ELF-1 (cell line): ENCODE data around the gene TINCR.
"Not testable (repeated sequence)": the region's sequence is repeated elsewhere in the genome, so short reads cannot be mapped to it uniquely, and the experiment has no call there.

Experiments used
- DNase-seq: peaks from one replicate; pipeline ENCODE4 v3.0.0-alpha.2; 2016; ENCODE audit warnings: low read depth, low spot score

TINCR gene

DNA sequence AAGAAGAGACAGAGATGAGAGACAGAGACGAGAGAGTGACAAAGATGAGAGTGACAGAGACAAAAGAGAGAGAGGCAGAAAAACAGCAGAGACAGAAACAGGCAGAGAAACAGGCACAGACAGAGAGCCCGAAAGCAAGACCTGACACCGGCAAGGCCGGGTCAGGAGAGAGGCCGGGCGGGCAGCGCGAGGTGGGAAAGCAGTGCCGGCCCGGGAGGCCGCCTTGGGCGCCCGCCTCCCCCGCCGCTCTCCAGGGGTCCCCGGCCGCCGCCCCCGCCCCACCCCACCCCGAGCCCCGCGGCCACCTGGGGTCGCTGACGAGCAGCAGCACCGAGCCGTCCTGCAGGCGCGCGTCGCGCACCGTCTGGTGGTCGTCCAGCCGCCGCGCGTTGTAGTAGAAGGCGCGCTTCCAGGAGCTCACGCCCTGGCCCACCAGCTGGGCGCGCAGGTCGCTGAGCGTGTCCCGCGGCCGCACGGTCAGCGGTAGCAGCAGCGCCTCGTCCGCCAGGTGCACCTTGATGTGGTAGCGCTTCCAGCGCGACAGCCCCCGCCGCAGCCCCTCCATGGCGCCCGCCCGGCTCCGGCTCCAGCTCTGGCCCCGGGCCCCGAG lies at the start of gene TINCR:
Gene TINCR (minus strand): TSS at position 594 of the 610 bp plus-strand sequence.
- DNase-seq, result peak; percentile 65

DNA sequence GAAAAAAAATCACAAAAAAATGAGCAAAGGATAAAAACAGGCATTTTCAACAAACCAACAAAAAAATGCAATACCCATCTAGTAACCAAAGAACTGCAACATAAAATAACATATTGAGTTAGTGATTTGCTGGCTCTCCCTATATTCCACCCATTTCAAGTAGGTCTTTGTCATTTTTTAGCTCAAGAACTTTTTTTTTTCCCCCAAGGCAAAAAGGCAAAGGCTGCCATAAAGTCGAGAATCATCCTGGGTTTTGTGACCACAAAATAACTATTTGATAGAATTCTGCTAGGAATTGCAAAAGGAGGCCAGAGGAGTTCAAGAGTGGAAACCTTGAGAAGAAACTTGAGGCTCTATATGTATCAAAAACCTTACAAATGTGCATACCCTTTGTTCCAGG lies 49.3 kb upstream of the TINCR start:
- DNase-seq, result no peak

- no peak for DNase-seq
Measured at GRCh38 chr19:5615756-5616327, 48.1 kb upstream of the TINCR start.

- DNase-seq, result no peak
Measured at GRCh38 chr19:5612891-5613865, 45.4 kb upstream of the TINCR start.

GRCh38 chr19:5609881-5610448 lies 42.2 kb upstream of the TINCR start:
- DNase-seq, result no peak

DNA sequence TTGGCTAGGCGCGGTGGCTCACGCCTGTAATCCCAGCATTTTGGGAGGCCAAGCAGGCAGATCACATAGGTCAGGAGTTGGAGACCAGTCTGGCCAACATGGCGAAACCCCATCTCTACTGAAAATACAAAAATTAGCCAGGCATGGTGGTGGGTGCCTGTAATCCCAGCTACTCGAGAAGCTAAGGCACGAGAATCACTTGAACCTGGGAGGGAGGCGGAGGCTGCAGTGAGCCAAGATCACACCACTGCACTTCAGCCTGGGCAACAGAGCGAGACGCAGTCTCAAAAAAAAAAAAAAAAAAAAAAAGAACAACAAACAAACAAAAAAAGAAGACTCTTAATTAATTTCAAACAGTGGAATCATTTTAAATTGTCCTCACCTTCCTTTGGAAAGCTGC lies 41.0 kb upstream of the TINCR start:
- DNase-seq, result not testable (repeated sequence)

- no peak for DNase-seq
Measured at GRCh38 chr19:5608291-5608690, 40.5 kb upstream of the TINCR start.

GRCh38 chr19:5607318-5608275 lies 39.8 kb upstream of the TINCR start:
- no peak for DNase-seq

DNA sequence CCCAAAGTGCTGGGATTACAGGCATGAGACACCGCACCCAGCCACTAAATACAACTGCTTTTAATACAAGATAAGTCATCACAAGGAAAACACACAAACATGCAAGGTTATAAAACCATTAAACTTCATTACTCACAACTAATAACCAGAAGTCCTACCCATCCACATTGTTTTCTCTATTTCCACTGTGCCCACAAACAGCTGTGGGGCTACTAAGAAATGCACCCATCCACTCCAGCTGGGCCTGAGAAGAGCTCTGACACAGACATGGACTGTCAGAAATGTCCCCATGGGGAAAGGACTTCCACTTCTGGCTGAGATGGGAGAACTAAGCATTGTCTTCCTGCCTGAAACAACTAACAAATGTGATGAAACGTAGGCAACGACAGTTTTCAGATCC lies 37.6 kb upstream of the TINCR start:
- no peak for DNase-seq

- no peak for DNase-seq
Measured at GRCh38 chr19:5603626-5604025, 35.9 kb upstream of the TINCR start.

- DNase-seq, result no peak
Measured at GRCh38 chr19:5600797-5601196, 33.0 kb upstream of the TINCR start.

DNA sequence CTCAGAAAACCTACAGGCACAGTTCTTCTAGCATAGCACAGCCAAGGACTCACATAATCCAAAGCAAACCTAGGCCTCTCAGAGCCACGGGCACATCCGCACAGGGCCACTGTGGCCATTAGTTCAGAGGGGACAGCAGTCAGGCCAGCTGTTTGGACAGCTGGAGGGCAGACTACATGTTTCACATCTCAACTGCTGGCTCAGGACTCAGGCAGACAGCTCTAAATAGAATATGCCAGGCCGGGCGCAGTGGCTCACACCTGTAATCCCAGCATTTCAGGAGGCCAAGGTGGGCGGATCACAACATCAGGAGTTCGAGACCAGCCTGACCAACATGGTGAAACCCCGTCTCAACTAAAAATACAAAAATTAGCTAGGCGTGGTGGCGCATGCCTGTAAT lies 28.0 kb upstream of the TINCR start:
- DNase-seq, result no peak

- no peak for DNase-seq
Measured at GRCh38 chr19:5595129-5595528, 27.4 kb upstream of the TINCR start.

DNA sequence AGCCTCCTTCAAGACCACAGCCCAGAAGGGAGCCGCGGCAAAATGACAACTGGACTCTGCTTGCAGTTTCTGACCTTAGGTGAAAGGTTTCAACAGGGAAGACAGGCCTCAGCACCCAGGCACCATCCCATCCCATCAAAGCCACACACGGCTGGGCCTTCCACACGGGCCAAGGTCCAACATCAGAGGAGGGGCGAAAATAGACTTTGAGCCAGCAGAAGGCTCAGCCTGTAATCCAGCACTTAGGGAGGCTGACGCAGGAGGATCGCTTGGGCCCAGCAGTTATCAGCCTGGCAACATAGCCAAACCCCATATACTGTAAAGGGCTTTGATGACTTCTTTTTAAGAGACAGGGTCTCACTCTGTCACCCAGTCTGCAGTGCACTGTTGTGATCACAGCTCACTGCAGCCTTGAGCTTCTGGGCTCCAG lies 26.8 kb upstream of the TINCR start:
- no peak for DNase-seq

DNA sequence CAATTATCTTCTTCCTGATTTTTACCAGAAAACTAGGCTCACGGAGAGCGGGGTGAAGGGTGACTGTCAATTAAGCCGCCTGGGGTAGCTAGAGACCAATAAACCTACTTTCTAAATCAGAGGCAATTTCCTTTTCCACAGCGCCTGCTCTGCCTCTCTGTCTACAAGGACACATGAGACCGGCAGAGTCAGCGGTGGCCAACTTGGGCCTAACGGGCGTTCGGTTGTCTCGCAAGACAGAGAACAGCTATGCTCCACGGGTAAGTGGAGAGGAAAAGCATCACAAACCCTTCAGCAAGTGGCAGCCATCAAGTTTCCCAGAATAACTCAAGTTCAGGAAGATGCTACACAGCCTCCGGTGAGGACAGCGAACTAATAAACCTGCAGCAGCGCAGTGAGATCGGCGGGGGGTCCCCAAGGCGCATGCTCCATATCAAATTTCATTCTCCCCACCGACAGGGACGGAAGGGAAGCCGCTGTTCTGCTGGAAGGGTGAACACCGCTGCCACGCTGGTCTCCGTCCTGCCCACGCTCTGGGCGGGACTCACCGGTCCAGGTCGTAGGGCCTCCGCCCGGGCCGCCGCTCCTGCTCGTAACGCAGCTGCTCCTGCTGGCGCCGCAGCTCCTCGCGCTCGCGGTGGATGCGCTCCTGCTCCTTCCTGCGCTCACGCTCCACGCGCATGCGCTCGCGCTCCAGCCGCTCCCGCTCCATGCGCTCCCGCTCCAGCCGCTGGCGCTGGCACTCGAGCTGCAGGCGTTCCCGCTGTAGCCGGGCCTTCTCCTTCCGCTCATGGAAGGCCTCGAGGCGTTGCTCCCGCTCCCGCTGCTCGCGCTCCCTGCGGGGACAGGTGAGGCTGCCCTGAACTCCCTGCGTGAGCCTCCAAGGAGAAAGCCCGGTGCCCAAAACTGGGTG lies 25.8 kb upstream of the TINCR start:
- peak; percentile 51 for DNase-seq

DNA sequence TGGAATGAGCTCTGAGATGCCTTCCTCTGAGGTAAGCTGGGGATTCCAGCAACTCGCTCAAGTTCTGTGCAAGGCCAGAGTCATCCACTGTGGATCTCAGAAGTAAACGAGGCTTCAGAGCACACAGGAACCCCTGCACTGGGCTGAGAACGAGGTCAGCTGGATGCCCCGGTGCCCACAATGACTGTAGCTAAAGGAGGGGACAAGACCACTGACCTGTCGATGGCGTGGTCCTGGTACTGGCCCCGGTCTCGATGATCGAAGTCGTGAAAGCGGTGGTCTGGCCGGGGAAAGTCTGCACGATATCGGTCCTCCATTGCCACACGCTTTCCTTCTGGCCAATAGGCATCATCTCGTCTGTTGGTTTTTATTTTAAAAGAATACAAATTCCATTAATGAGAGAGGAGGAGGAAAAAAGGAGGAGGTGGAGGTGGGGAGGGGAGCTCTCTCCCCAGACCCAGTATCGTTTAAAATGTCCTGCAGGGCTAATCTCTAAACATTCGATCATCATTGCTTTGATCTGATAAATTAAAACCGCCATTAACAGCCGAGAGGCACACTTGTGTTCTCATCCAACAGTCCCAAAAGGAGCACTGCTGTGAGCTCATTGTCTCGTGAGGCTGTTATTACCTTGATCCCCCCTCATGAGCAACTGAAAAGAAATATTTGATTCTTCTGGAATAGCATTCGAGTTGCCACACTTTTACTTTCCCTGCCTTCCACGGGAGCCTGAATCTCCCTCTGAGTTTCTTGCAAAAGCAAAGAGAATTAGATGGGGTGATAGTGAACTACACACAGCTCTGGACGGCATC lies 25.0 kb upstream of the TINCR start:
- no peak for DNase-seq

- DNase-seq, result no peak
Measured at GRCh38 chr19:5591476-5591875, 23.7 kb upstream of the TINCR start.

- no peak for DNase-seq
Measured at GRCh38 chr19:5590865-5591154, 23.1 kb upstream of the TINCR start.

- DNase-seq, result no peak
Measured at GRCh38 chr19:5590151-5590864, 22.6 kb upstream of the TINCR start.
